Activated naive CD8-positive, alpha-beta T cell treated with anti-CD3 and anti-CD28 coated beads, Interleukin-2, amount 10 ng/mL, durations not matched to agents 7 days and 5 days (primary cell): ENCODE measurements around the gene LMCD1. TPM values are rescaled to one million over a fixed set of nuclear protein-coding genes. Genes with fewer than 3 reads are reported as not detected.
"Not testable (repeated sequence)": the region's sequence is repeated elsewhere in the genome, so short reads cannot be mapped to it uniquely, and the experiment has no call there.

Experiments used
- ATAC-seq: fragments of 150-1000 bp; cut with Tn5 transposase; one replicate; pipeline ENCODE4 v1.10.0; 2021; ENCODE audit warnings: low read depth, moderate library complexity
- POLR2A ChIA-PET: fragments of 350-600 bp; sonication (Branson Sonifier 250); formaldehyde crosslinking; loops from one replicate; lab custom pipeline; 2021; ENCODE audit warnings: antibody characterized with exemption; lab: Charles Lee
- DNase-seq: peaks from one replicate; pipeline ENCODE4 v3.0.0; 2021
- H3K27ac Mint-ChIP-seq: one replicate; pipeline ENCODE4 v1.8.0; 2022; ENCODE audit warnings: mild to moderate bottlenecking, mixed read lengths
- H3K27me3 Mint-ChIP-seq: one replicate; pipeline ENCODE4 v1.8.0; 2022; ENCODE audit warnings: mild to moderate bottlenecking, moderate library complexity, mixed read lengths
- H3K36me3 Mint-ChIP-seq: one replicate; pipeline ENCODE4 v1.8.0; 2021; ENCODE audit warnings: mild to moderate bottlenecking, mixed read lengths
- H3K4me1 Mint-ChIP-seq: one replicate; pipeline ENCODE4 v1.8.0; 2021; ENCODE audit warnings: mixed read lengths
- H3K4me3 Mint-ChIP-seq: one replicate; pipeline ENCODE4 v1.8.0; 2022; ENCODE audit warnings: mild to moderate bottlenecking, moderate library complexity, mixed read lengths
- H3K9me3 Mint-ChIP-seq: one replicate; pipeline ENCODE4 v1.8.0; 2021; ENCODE audit warnings: mixed read lengths
- total RNA-seq, 2 experiments: library from RNA; stranded (reverse); gene quantifications; one replicate each; pipeline ENCODE4 v1.2.3, GENCODE V29; 2021

The LMCD1 gene
- total RNA-seq, 2 experiments from 2014 or later = 0.31 to 0.69 TPM

- ATAC-seq (no peak), DNase-seq (no peak)
- Mint-ChIP-seq H3K4me3 (no peak overlapping the region), H3K27ac (no peak overlapping the region), H3K4me1 (peaks cover 12% of the 10 kb centered on the region), H3K36me3 (no peaks in the 10 kb centered on the region), H3K9me3 (peaks cover 3% of the 10 kb centered on the region), H3K27me3 (peaks cover 3% of the 10 kb centered on the region)
- POLR2A ChIA-PET = no interaction called here
Observed at GRCh38 chr3:8575364-8576104, 73.9 kb downstream of the LMCD1 start.

- no peak overlapping the region for H3K4me3 Mint-ChIP-seq
- no peak overlapping the region for H3K27ac Mint-ChIP-seq
- peaks cover 3% of the 10 kb centered on the region for H3K4me1 Mint-ChIP-seq
- POLR2A ChIA-PET = no interaction called here
- DNase-seq = no peak
- ATAC-seq = no peak
- H3K36me3 Mint-ChIP-seq = no peaks in the 10 kb centered on the region
- peaks cover 3% of the 10 kb centered on the region for H3K27me3 Mint-ChIP-seq
- peaks cover 3% of the 10 kb centered on the region for H3K9me3 Mint-ChIP-seq
Observed at GRCh38 chr3:8576436-8576835, 74.8 kb downstream of the LMCD1 start.

GRCh38 chr3:8576841-8577571 lies 75.4 kb downstream of the LMCD1 start:
- H3K9me3 Mint-ChIP-seq = peaks cover 3% of the 10 kb centered on the region
- H3K27ac Mint-ChIP-seq = no peak overlapping the region
- no peaks in the 10 kb centered on the region for H3K36me3 Mint-ChIP-seq
- no peak for ATAC-seq
- no peaks in the 10 kb centered on the region for H3K4me1 Mint-ChIP-seq
- no peak overlapping the region for H3K4me3 Mint-ChIP-seq
- DNase-seq = no peak
- POLR2A ChIA-PET = no interaction called here
- peaks cover 3% of the 10 kb centered on the region for H3K27me3 Mint-ChIP-seq

GRCh38 chr3:8578282-8578681 lies 76.7 kb downstream of the LMCD1 start:
- Mint-ChIP-seq H3K36me3 (no peaks in the 10 kb centered on the region), H3K9me3 (no peaks in the 10 kb centered on the region), H3K4me1 (no peaks in the 10 kb centered on the region), H3K27ac (no peak overlapping the region), H3K4me3 (no peak overlapping the region), H3K27me3 (peaks cover 3% of the 10 kb centered on the region)
- no peak for DNase-seq
- ATAC-seq = no peak
- POLR2A ChIA-PET = no interaction called here

GRCh38 chr3:8579096-8579495 lies 77.5 kb downstream of the LMCD1 start:
- DNase-seq (no peak), ATAC-seq (no peak)
- H3K36me3 Mint-ChIP-seq = no peaks in the 10 kb centered on the region
- POLR2A ChIA-PET = no interaction called here
- no peaks in the 10 kb centered on the region for H3K4me1 Mint-ChIP-seq
- no peak overlapping the region for H3K4me3 Mint-ChIP-seq
- H3K27ac Mint-ChIP-seq = no peak overlapping the region
- H3K27me3 Mint-ChIP-seq = no peaks in the 10 kb centered on the region
- H3K9me3 Mint-ChIP-seq = no peaks in the 10 kb centered on the region

GRCh38 chr3:8579943-8580342 lies 78.3 kb downstream of the LMCD1 start:
- POLR2A ChIA-PET = no interaction called here
- Mint-ChIP-seq H3K4me1 (no peaks in the 10 kb centered on the region), H3K4me3 (no peak overlapping the region), H3K27ac (no peak overlapping the region), H3K9me3 (no peaks in the 10 kb centered on the region), H3K36me3 (no peaks in the 10 kb centered on the region), H3K27me3 (peaks cover 2% of the 10 kb centered on the region)
- ATAC-seq (no peak), DNase-seq (no peak)

- H3K4me3 Mint-ChIP-seq, ATAC-seq, H3K4me1 Mint-ChIP-seq, DNase-seq, POLR2A ChIA-PET, H3K27ac Mint-ChIP-seq, H3K9me3 Mint-ChIP-seq, H3K36me3 Mint-ChIP-seq, H3K27me3 Mint-ChIP-seq: not testable (repeated sequence)
Observed at GRCh38 chr3:8580434-8580833, 78.8 kb downstream of the LMCD1 start.

GRCh38 chr3:8581373-8581772 lies 79.8 kb downstream of the LMCD1 start:
- no peak for ATAC-seq
- H3K27me3 Mint-ChIP-seq = peaks cover 4% of the 10 kb centered on the region
- POLR2A ChIA-PET = no interaction called here
- H3K4me1 Mint-ChIP-seq = no peaks in the 10 kb centered on the region
- DNase-seq = no peak
- no peaks in the 10 kb centered on the region for H3K9me3 Mint-ChIP-seq
- no peak overlapping the region for H3K27ac Mint-ChIP-seq
- no peak overlapping the region for H3K4me3 Mint-ChIP-seq
- H3K36me3 Mint-ChIP-seq = no peaks in the 10 kb centered on the region

GRCh38 chr3:8581806-8582445 lies 80.3 kb downstream of the LMCD1 start:
- POLR2A ChIA-PET = no interaction called here
- Mint-ChIP-seq H3K4me1 (no peaks in the 10 kb centered on the region), H3K9me3 (no peaks in the 10 kb centered on the region), H3K36me3 (no peaks in the 10 kb centered on the region), H3K27ac (no peak overlapping the region), H3K27me3 (peaks cover 4% of the 10 kb centered on the region), H3K4me3 (no peak overlapping the region)
- ATAC-seq (no peak), DNase-seq (no peak)

GRCh38 chr3:8584661-8585060 lies 83.0 kb downstream of the LMCD1 start:
- ATAC-seq (no peak), DNase-seq (no peak)
- Mint-ChIP-seq H3K9me3 (no peaks in the 10 kb centered on the region), H3K4me1 (no peaks in the 10 kb centered on the region), H3K27ac (no peak overlapping the region), H3K27me3 (peaks cover 4% of the 10 kb centered on the region), H3K36me3 (no peaks in the 10 kb centered on the region), H3K4me3 (no peak overlapping the region)
- POLR2A ChIA-PET = no interaction called here

- POLR2A ChIA-PET = no interaction called here
- Mint-ChIP-seq H3K27ac (no peak overlapping the region), H3K9me3 (no peaks in the 10 kb centered on the region), H3K4me3 (no peak overlapping the region), H3K4me1 (no peaks in the 10 kb centered on the region), H3K27me3 (peaks cover 2% of the 10 kb centered on the region), H3K36me3 (no peaks in the 10 kb centered on the region)
- ATAC-seq (no peak), DNase-seq (no peak)
Observed at GRCh38 chr3:8589880-8590556, 88.4 kb downstream of the LMCD1 start.

GRCh38 chr3:8593021-8593827 lies 91.6 kb downstream of the LMCD1 start:
- no peaks in the 10 kb centered on the region for H3K9me3 Mint-ChIP-seq
- H3K4me3 Mint-ChIP-seq = no peak overlapping the region
- H3K27me3 Mint-ChIP-seq = no peaks in the 10 kb centered on the region
- DNase-seq (no peak), ATAC-seq (no peak)
- H3K4me1 Mint-ChIP-seq = no peaks in the 10 kb centered on the region
- no peak overlapping the region for H3K27ac Mint-ChIP-seq
- POLR2A ChIA-PET = no interaction called here
- H3K36me3 Mint-ChIP-seq = no peaks in the 10 kb centered on the region

- H3K4me1 Mint-ChIP-seq = no peaks in the 10 kb centered on the region
- no peaks in the 10 kb centered on the region for H3K9me3 Mint-ChIP-seq
- no peak overlapping the region for H3K27ac Mint-ChIP-seq
- H3K4me3 Mint-ChIP-seq = no peak overlapping the region
- H3K27me3 Mint-ChIP-seq = no peaks in the 10 kb centered on the region
- ATAC-seq (no peak), DNase-seq (no peak)
- POLR2A ChIA-PET = no interaction called here
- no peaks in the 10 kb centered on the region for H3K36me3 Mint-ChIP-seq
Observed at GRCh38 chr3:8595252-8595651, 93.6 kb downstream of the LMCD1 start.
